Spleen (tissue), 11 donors: ENCODE results near the gene CREBZF. TPM values are rescaled to one million over a fixed set of nuclear protein-coding genes. Genes with fewer than 3 reads are reported as not detected.
A peak's percentile ranks its signal among the peaks of the same experiment; 100 is the strongest.

ENCODE experiments used
- DNase-seq: peaks from one replicate; pipeline ENCODE4 v3.0.0-alpha.2; 2020
- H3K27ac ChIP-seq, 8 donors: fragments of 200-600 bp; sonication (generic) in 7 of 8; 1 replicate in 4 of 8; 2 replicates in 4 of 8; pipeline versions ENCODE4 v1.5.0 to v1.8.0; 2016 to 2021; ENCODE audit warnings: inconsistent platforms in 4 of 8, mild to moderate bottlenecking in 4 of 8, moderate library complexity in 1 of 8
- H3K27me3 ChIP-seq, 7 donors: fragments of 200-600 bp; sonication (generic) in 6 of 7; replicated peaks in 1 of 7; 1 replicate in 4 of 7; 2 replicates in 3 of 7; pipeline versions ENCODE4 v1.5.0 to v1.8.0; 2016 to 2021; ENCODE audit warnings: inconsistent platforms in 3 of 7, mild to moderate bottlenecking in 1 of 7
- H3K36me3 ChIP-seq, 6 donors: fragments of 200-600 bp; sonication (generic) in 5 of 6; 1 replicate in 4 of 6; 2 replicates in 2 of 6; pipeline versions ENCODE4 v1.5.0 to v1.8.0; 2016 to 2021; ENCODE audit warnings: inconsistent platforms in 2 of 6
- H3K4me1 ChIP-seq, 6 donors: fragments of 200-600 bp; sonication (generic) in 5 of 6; 1 replicate in 3 of 6; 2 replicates in 3 of 6; pipeline versions ENCODE4 v1.5.0 to v1.8.0; 2016 to 2021; ENCODE audit warnings: inconsistent platforms in 3 of 6
- H3K4me3 ChIP-seq, 8 donors: fragments of 200-600 bp; sonication (generic) in 7 of 8; 1 replicate in 4 of 8; 2 replicates in 4 of 8; pipeline versions ENCODE4 v1.5.0 to v1.8.0; 2016 to 2021; ENCODE audit warnings: inconsistent platforms in 4 of 8, mild to moderate bottlenecking in 4 of 8, moderate library complexity in 2 of 8
- H3K9me3 ChIP-seq, 8 donors: fragments of 200-600 bp; sonication (generic) in 7 of 8; 1 replicate in 4 of 8; 2 replicates in 4 of 8; pipeline versions ENCODE4 v1.5.0 to v1.8.0; 2016 to 2021; ENCODE audit warnings: inconsistent platforms in 4 of 8
- CTCF ChIP-seq, 11 experiments: fragments of 200-600 bp in 7 of 11; fragments of 450-650 bp in 4 of 11; sonication (generic) in 4 of 11; IDR thresholded peaks in 8 of 11; conservative IDR thresholded peaks in 3 of 11; 1 replicate in 7 of 11; 2 replicates in 4 of 11; pipeline versions ENCODE4 v1.4.0 to v1.8.0; 2016 to 2021; ENCODE audit warnings: antibody characterized with exemption in 11 of 11, inconsistent platforms in 4 of 11, mild to moderate bottlenecking in 1 of 11
- POLR2A ChIP-seq, 3 donors: fragments of 450-650 bp; IDR thresholded peaks; one replicate each; pipeline ENCODE4 v1.5.1; 2017; ENCODE audit warnings: antibody characterized with exemption in 3 of 3, mild to moderate bottlenecking in 1 of 3
- POLR2AphosphoS5 ChIP-seq, 3 donors: sonication (generic); formaldehyde crosslinking; IDR thresholded peaks; one replicate each; pipeline ENCODE4 v1.5.1; 2017; ENCODE audit warnings: antibody characterized with exemption in 3 of 3
- WGBS, 5 donors: extraction: QIAGEN DNeasy Blood & Tissue Kit in 3 of 5; methylation state at CpG; one replicate each; pipeline versions ENCODE4 v1.1.5 to v1.1.7; 2013 to 2018; 5-methylcytosine and 5-hydroxymethylcytosine counted together
- intact Hi-C: fragments of 100-400 bp; cut with DNase I; formaldehyde crosslinking; loops from one replicate; pipeline ENCODE4 v1.15.0; 2023; ENCODE audit warnings: low total_unique reads
- polyA plus RNA-seq, 3 donors: library from polyadenylated mRNA; stranded (reverse); fragments of 200-250 nt; gene quantifications; one replicate each; pipeline ENCODE4 v1.2.1, GENCODE V29; 2013
- total RNA-seq, 7 donors: library from RNA; depleted of rRNA in 3 of 7; stranded (reverse); fragments of >200 nt in 3 of 7; fragmentation: NEBNext Ultra II Directional in 4 of 7; extraction: Animal tissue kit (Norgen Biotek cat#: 25700) in 4 of 7; gene quantifications; one replicate each; pipeline versions ENCODE4 v1.1.0 to v1.2.1, GENCODE V29; 2016 to 2021
- donor health status: healthy with polysubstance abuse.
- donor health status: DM: no; HTN: no; CAD: no; lungs with moderate emphysema.
- donor health status: DM: no; HTN: no; CAD: no.
- donor health status: Bipolar disorder and iron deficiency.
- donor health status: healthy.
- donor health status: DM: no; HTN: no; CAD: no.
- donor health status: DM: yes; HTN: yes; CAD: no.

Gene CREBZF
- total and polyA plus RNA-seq, 10 donors: 24.3 to 111 (median 55.4) TPM

GRCh38 chr11:85627998-85628770, 36.7 kb downstream of the CREBZF start, which contains the start of gene TMEM126B:
Gene TMEM126B (plus strand): TSS chr11:85628593. CDS start chr11:85628608, 15 bp downstream.
- H3K4me1 ChIP-seq: peaks cover 5 to 57% (median 33%) of the 10 kb centered on the region in 6 donors
- intact Hi-C loops: no loop called here
- 0% methylated on average over 22 to 41 of the region's 41 CpGs for WGBS, 5 donors
- no peaks in the 10 kb centered on the region for H3K9me3 ChIP-seq
- H3K27me3 ChIP-seq: no peaks in the 10 kb centered on the region
- DNase-seq: peak; percentile 99
- H3K27ac ChIP-seq: peak within 1 kb of the TSS; percentile 74 to 95 (median 92)
- peaks cover 0 to 26% (median 10%) of the 10 kb centered on the region in 6 donors for H3K36me3 ChIP-seq
- H3K4me3 ChIP-seq: peak within 1 kb of the TSS; percentile 70 to 93 (median 79)
- TF ChIP-seq POLR2AphosphoS5 (IDR thresholded peaks at IDR 0.05): peak; percentile 93 to 96 (median 94)
- peak in 1 of 11 experiments; percentile 39 for TF ChIP-seq CTCF (IDR thresholded peaks at IDR 0.05 in 8 of 11, conservative IDR thresholded peaks at IDR 0.05 in 3 of 11)
- TF ChIP-seq POLR2A (IDR thresholded peaks at IDR 0.05): peak in 2 of 3 donors; percentile 80 to 81

GRCh38 chr11:85627332-85627997, 37.5 kb downstream of the CREBZF start, which contains the start of gene DLG2:
Gene DLG2 (minus strand): TSS chr11:85627344.
- TF ChIP-seq CTCF (IDR thresholded peaks at IDR 0.05 in 8 of 11, conservative IDR thresholded peaks at IDR 0.05 in 3 of 11) (no peak), POLR2A (IDR thresholded peaks at IDR 0.05) (no peak), POLR2AphosphoS5 (IDR thresholded peaks at IDR 0.05) (no peak)
- Histone ChIP-seq H3K27ac (peak within 1 kb of the TSS; percentile 74 to 95 (median 92)), H3K4me3 (peak within 1 kb of the TSS; percentile 70 to 93 (median 79)), H3K9me3 (no peaks in the 10 kb centered on the region), H3K4me1 (peaks cover 5 to 57% (median 33%) of the 10 kb centered on the region in 6 donors), H3K36me3 (peaks cover 0 to 23% (median 9%) of the 10 kb centered on the region in 6 donors), H3K27me3 (no peaks in the 10 kb centered on the region)
- intact Hi-C loops: no loop called here
- DNase-seq: no peak
- WGBS, 5 donors: 0 to 4% (median 1%) methylated on average over 23 of the region's 23 CpGs

GRCh38 chr11:85626496-85626895, 38.4 kb downstream of the CREBZF start:
- intact Hi-C loops: no loop called here

More at GRCh38 chr11:85626496-85626895, 38.4 kb downstream of the CREBZF start:
- Histone ChIP-seq H3K9me3 (no peaks in the 10 kb centered on the region), H3K4me3 (peak overlapping the region in 5 of 8 donors; percentile 70 to 93 (median 88)), H3K36me3 (peaks cover 0 to 14% (median 4%) of the 10 kb centered on the region in 6 donors), H3K27ac (peak overlapping the region in 6 of 8 donors; percentile 90 to 95 (median 92)), H3K4me1 (peaks cover 5 to 56% (median 33%) of the 10 kb centered on the region in 6 donors), H3K27me3 (no peaks in the 10 kb centered on the region)
- TF ChIP-seq CTCF (IDR thresholded peaks at IDR 0.05 in 8 of 11, conservative IDR thresholded peaks at IDR 0.05 in 3 of 11): no peak
- no peak for TF ChIP-seq POLR2A (IDR thresholded peaks at IDR 0.05)
- no peak for DNase-seq
- 68 to 89% (median 76%) methylated on average over 2 of the region's 2 CpGs for WGBS, 5 donors
